ENCODE data around the gene ABR.
"Not testable (repeated sequence)": the region's sequence is repeated elsewhere in the genome, so short reads cannot be mapped to it uniquely, and the experiment has no call there.

ABR gene

DNA sequence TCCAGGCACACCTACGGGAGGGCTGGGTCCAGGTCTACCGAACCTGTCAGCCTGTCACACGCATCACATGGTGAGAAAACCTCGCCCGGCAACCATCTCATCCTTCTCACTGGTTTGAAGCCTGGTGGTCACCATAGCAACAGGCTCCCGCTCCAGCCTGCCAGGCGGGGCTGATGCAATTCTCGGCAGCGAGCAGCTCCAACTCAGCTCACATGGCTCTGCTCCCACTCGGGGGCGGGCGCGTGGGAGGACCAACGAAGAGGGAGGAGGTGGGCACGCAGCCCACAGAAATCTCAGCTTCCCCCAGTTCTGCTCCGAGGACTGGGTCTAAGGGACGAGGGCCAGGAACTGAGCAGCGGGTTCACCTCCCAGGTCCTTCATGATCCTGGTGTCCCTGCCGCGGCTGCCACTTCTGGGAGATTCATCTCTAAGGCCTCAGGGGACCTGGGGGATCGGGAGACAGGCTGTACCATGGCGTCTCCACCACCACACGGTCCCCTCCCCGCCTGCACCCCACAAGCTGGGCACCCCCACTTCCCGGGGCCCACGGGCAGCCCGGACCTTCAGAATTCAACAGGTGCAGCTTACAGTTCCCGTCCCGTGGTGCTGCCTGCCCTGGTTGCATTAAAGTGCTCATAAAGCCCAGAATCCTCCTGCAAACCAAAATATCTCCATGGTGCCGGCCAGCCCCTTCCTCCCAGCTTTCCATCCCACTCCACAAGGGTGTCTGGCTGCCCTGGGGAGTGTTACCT lies 25.8 kb downstream of the ABR start:
- H3K27ac ChIP-seq: no peak overlapping the region
- TF ChIP-seq CTCF (IDR thresholded peaks at IDR 0.05) (no peak), ZFX (IDR thresholded peaks at IDR 0.05; ENCODE audit: borderline replicate concordance) (no peak)

GRCh38 chr17:1152582-1152981 lies 27.2 kb downstream of the ABR start:
- not testable (repeated sequence) for H3K27ac ChIP-seq

DNA sequence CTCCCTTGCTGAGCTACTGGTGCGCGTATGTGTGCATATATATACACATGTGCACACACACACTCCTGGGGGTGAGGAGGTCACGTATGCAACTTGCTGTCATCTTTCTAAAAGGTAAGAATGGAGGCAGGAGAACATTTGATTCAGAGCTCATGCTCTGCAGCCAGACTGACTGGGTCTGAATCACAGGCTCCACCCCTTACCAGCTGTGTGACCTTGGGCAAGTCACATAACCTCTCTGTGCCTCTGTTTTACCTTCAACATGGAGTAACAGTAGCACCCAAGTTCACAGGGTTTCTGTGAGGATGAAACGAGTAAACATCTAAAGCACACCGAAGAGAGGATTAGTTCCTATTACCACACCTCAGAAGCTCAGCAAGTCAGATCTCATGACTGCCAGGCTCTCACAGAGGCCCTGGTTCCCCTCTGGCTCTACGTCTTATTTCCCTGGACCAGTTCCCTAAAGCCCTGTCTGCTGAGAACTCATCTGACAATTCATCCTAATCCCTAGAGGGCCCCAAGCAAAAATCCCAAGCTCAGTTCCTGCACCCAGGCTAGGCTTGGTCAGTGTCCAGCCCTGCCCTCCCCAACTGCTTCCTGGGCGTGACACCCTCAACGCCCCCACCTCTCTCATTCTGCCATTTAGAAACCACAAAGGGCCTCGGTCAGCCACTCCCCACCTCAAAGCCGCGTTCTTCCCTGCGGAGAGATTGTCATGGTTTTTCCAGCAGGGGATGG lies 28.7 kb downstream of the ABR start:
- no peak for TF ChIP-seq CTCF (IDR thresholded peaks at IDR 0.05)
- no peak for TF ChIP-seq ZFX (IDR thresholded peaks at IDR 0.05; ENCODE audit: borderline replicate concordance)
- no peak overlapping the region for H3K27ac ChIP-seq

GRCh38 chr17:1149869-1150268 lies 29.9 kb downstream of the ABR start:
- TF ChIP-seq CTCF (IDR thresholded peaks at IDR 0.05) (no peak), ZFX (IDR thresholded peaks at IDR 0.05; ENCODE audit: borderline replicate concordance) (no peak)
- no peak overlapping the region for H3K27ac ChIP-seq

DNA sequence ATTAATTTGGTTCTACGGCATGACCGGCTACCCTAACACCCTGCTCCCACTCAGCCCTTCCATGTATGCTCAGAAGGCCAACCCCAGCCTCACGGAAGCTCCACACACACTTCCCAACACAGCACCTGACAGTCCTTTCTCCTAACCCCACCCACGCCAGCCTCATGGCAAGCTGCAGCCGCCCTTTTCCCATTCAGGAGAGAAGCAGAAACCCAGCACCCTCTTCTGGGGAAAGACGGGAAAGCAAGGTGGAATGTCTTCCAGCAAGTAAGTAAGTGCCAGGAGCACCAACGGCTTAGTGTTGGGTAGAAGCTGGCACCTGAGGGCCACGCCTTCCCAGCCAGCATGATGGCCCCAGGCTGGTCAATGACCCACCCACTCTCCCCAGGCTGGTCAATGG lies 32.1 kb downstream of the ABR start:
- no peak overlapping the region for H3K27ac ChIP-seq
- TF ChIP-seq ZFX (IDR thresholded peaks at IDR 0.05; ENCODE audit: borderline replicate concordance) (no peak), CTCF (IDR thresholded peaks at IDR 0.05) (peak; percentile 81)

DNA sequence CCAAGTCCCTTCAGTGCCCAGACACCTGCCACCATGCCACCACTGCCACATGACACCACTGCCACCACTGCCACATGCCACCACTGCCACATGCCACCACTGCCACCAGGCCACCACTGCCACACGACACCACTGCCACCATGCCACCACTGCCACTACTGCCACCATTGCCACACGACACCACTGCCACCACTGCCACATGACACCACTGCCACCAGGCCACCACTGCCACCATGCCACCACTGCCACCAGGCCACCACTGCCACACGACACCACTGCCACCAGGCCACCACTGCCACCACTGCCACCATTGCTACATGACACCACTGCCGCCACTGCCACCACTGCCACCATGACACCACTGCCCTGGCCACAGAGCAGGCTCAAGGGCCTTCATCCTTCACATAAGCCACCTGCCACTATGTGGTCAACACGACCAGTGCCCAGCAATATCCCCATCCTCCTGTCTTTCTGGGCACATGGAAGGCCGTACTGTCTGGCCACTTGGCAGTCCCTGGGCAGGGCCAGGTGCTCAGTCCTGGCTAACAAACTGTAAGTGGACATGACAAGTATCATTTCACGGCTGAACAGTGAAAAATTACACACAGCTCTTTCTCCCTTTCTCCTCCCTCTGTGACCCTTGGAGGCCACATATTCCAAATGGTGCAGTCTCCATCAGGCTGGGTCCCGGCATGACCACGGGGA lies 33.1 kb downstream of the ABR start:
- TF ChIP-seq CTCF (IDR thresholded peaks at IDR 0.05) (no peak), ZFX (IDR thresholded peaks at IDR 0.05; ENCODE audit: borderline replicate concordance) (no peak)
- no peak overlapping the region for H3K27ac ChIP-seq

GRCh38 chr17:1145311-1145986 lies 34.3 kb downstream of the ABR start:
- H3K27ac ChIP-seq: no peak overlapping the region
- TF ChIP-seq ZFX (IDR thresholded peaks at IDR 0.05; ENCODE audit: borderline replicate concordance): no peak
- no peak for TF ChIP-seq CTCF (IDR thresholded peaks at IDR 0.05)

Data from 22Rv1 (cell line).